ELF-1 (cell line): ENCODE results near the gene ZCCHC9.
"Not testable (repeated sequence)": the region's sequence is repeated elsewhere in the genome, so short reads cannot be mapped to it uniquely, and the experiment has no call there.

Source experiments
- DNase-seq: peaks from one replicate; pipeline ENCODE4 v3.0.0-alpha.2; 2016; ENCODE audit warnings: low read depth, low spot score

Gene ZCCHC9

GRCh38 chr5:81301271-81302015, at the start of gene ZCCHC9:
Gene ZCCHC9, plus strand, starts transcription at chr5:81301587. Its CDS starts 3,171 bp downstream, at chr5:81304758.
- DNase-seq = peak; percentile 96

- DNase-seq = no peak
Measured at GRCh38 chr5:81251922-81252321, 49.5 kb upstream of the ZCCHC9 start.

- no peak for DNase-seq
Measured at GRCh38 chr5:81252904-81253303, 48.5 kb upstream of the ZCCHC9 start.

- no peak for DNase-seq
Measured at GRCh38 chr5:81253875-81254274, 47.5 kb upstream of the ZCCHC9 start.

- DNase-seq = no peak
Measured at GRCh38 chr5:81254886-81255559, 46.4 kb upstream of the ZCCHC9 start.

GRCh38 chr5:81256766-81257165, 44.6 kb upstream of the ZCCHC9 start:
- no peak for DNase-seq

- not testable (repeated sequence) for DNase-seq
Measured at GRCh38 chr5:81262796-81263195, 38.6 kb upstream of the ZCCHC9 start.

- DNase-seq = no peak
Measured at GRCh38 chr5:81265101-81265500, 36.3 kb upstream of the ZCCHC9 start.

GRCh38 chr5:81268521-81269196, 32.7 kb upstream of the ZCCHC9 start:
- no peak for DNase-seq

- peak; percentile 90 for DNase-seq
Measured at GRCh38 chr5:81269751-81270393, 31.5 kb upstream of the ZCCHC9 start.

- peak; percentile 91 for DNase-seq
Measured at GRCh38 chr5:81270394-81271027, 30.9 kb upstream of the ZCCHC9 start.

GRCh38 chr5:81283976-81284375, 17.4 kb upstream of the ZCCHC9 start:
- no peak for DNase-seq

- no peak for DNase-seq
Measured at GRCh38 chr5:81286059-81286617, 15.2 kb upstream of the ZCCHC9 start.

- DNase-seq = no peak
Measured at GRCh38 chr5:81288021-81288433, 13.4 kb upstream of the ZCCHC9 start.

- DNase-seq = no peak
Measured at GRCh38 chr5:81290146-81290545, 11.2 kb upstream of the ZCCHC9 start.

- DNase-seq = no peak
Measured at GRCh38 chr5:81292130-81292529, 9.3 kb upstream of the ZCCHC9 start.

- DNase-seq = not testable (repeated sequence)
Measured at GRCh38 chr5:81294021-81294420, 7.4 kb upstream of the ZCCHC9 start.

- DNase-seq = no peak
Measured at GRCh38 chr5:81297531-81297930, 3.9 kb upstream of the ZCCHC9 start.

GRCh38 chr5:81300921-81301270, 491 bp upstream of the ZCCHC9 start:
- DNase-seq = no peak

GRCh38 chr5:81302596-81302995, 1.2 kb downstream of the ZCCHC9 start:
- DNase-seq = no peak

- DNase-seq = no peak
Measured at GRCh38 chr5:81303563-81303962, 2.2 kb downstream of the ZCCHC9 start.
